HepG2 (cell line): ENCODE measurements around the gene HRH3. TPM values are rescaled to one million over a fixed set of nuclear protein-coding genes. Genes with fewer than 3 reads are reported as not detected.

Source experiments
- UBTF ChIP-seq: sonication (generic); formaldehyde crosslinking; IDR thresholded peaks from 2 replicates; pipeline ENCODE4 v1.4.0; 2020; ENCODE audit warnings: mild to moderate bottlenecking, missing genetic modification reagents
- ZBTB49 ChIP-seq: sonication (generic); formaldehyde crosslinking; IDR thresholded peaks from 2 replicates; pipeline ENCODE4 v1.4.0; 2020; ENCODE audit warnings: missing genetic modification reagents, borderline replicate concordance
- ZNF512B ChIP-seq: sonication (generic); formaldehyde crosslinking; IDR thresholded peaks from 2 replicates; pipeline ENCODE4 v1.5.1; 2020; ENCODE audit warnings: missing genetic modification reagents, mild to moderate bottlenecking, borderline replicate concordance
- polyA plus RNA-seq, 8 experiments: library from polyadenylated mRNA; depleted of rRNA in 3 of 8; stranded (reverse) in 7 of 8; unstranded in 1 of 8; fragments of >200 nt; fragmentation: Illumina TruSeq in 4 of 8; extraction: Trizol in 4 of 8; gene quantifications; 2 replicates each; pipeline versions ENCODE4 v1.2.1 to v1.2.3, GENCODE V29; 2011 to 2016; ENCODE audit warnings: low read depth in 4 of 8, missing spikeins in 1 of 8, mixed read lengths in 1 of 8; ENCODE audit not compliant: insufficient read depth in 1 of 8
- total RNA-seq, 5 experiments: library from RNA; depleted of rRNA; stranded (reverse); fragments of >200 nt; fragmentation: Illumina TruSeq; extraction: Trizol; gene quantifications; 2 replicates each; pipeline ENCODE4 v1.2.3, GENCODE V29; 2016; ENCODE audit warnings: low read depth in 1 of 5

The HRH3 gene
- total and polyA plus RNA-seq, 2 of the 13 experiments (the other 11 are each of a cell fraction or from before 2014, with no cell fraction given), result 0.18 TPM; not detected in 1

GRCh38 chr20:62192635-62193034, 27.4 kb downstream of the HRH3 start (continued):
- TF ChIP-seq ZBTB49 (CRISPR knock-in tag) (no peak), ZNF512B (CRISPR knock-in tag) (no peak), UBTF (CRISPR knock-in tag) (no peak)
